Upper lobe of left lung (tissue), 6 donors: Measurements from ENCODE around the gene PRKAA2. TPM values are rescaled to one million over a fixed set of nuclear protein-coding genes. Genes with fewer than 3 reads are reported as not detected.

Experiments
- ATAC-seq, 2 donors: fragments of 200-7000 bp; cut with Tn5 transposase; one replicate each; pipeline ENCODE4 v1.9.1; 2022; ENCODE audit warnings: mild to moderate bottlenecking in 2 of 2, moderate library complexity in 2 of 2; ENCODE audit not compliant: low FRiP score in 2 of 2
- DNase-seq, 2 donors: peaks; one replicate each; pipeline ENCODE4 v3.0.0-alpha.2; 2019 to 2020
- H3K27ac ChIP-seq, 4 donors: fragments of 200-600 bp; sonication (generic); one replicate each; pipeline ENCODE4 v1.5.1; 2016 to 2019
- H3K27me3 ChIP-seq, 4 donors: fragments of 200-600 bp; sonication (generic); one replicate each; pipeline ENCODE4 v1.5.1; 2017 to 2019
- H3K36me3 ChIP-seq, 4 donors: fragments of 200-600 bp; sonication (generic); one replicate each; pipeline ENCODE4 v1.5.1; 2016 to 2019
- H3K4me1 ChIP-seq, 4 donors: fragments of 200-600 bp; sonication (generic); one replicate each; pipeline ENCODE4 v1.5.1; 2018 to 2019
- H3K4me3 ChIP-seq, 4 donors: fragments of 200-600 bp; sonication (generic); one replicate each; pipeline ENCODE4 v1.5.1; 2017 to 2019; ENCODE audit warnings: mild to moderate bottlenecking in 2 of 4, moderate library complexity in 1 of 4
- H3K9me3 ChIP-seq, 4 donors: fragments of 200-600 bp; sonication (generic); one replicate each; pipeline ENCODE4 v1.5.1; 2018 to 2019
- EP300 ChIP-seq, 4 donors: sonication (generic); formaldehyde crosslinking; IDR thresholded peaks; one replicate each; pipeline ENCODE4 v1.5.1; 2017; ENCODE audit warnings: antibody characterized with exemption in 4 of 4, control low read depth in 2 of 4
- POLR2A ChIP-seq, 4 donors: fragments of 450-650 bp; IDR thresholded peaks; one replicate each; pipeline ENCODE4 v1.5.1; 2016 to 2017; ENCODE audit warnings: antibody characterized with exemption in 4 of 4, mild to moderate bottlenecking in 2 of 4
- POLR2AphosphoS5 ChIP-seq, 2 donors: sonication (generic); formaldehyde crosslinking; IDR thresholded peaks; one replicate each; pipeline ENCODE4 v1.5.1; 2017; ENCODE audit warnings: antibody characterized with exemption in 2 of 2
- WGBS, 2 donors: methylation state at CpG; one replicate each; pipeline ENCODE4 v1.1.5; 2017 to 2018; 5-methylcytosine and 5-hydroxymethylcytosine counted together
- small RNA-seq, 4 donors: library from RNA; depleted of rRNA; stranded (forward); fragments of <200 nt; gene quantifications; one replicate each; pipeline ENCODE3, GENCODE V24; 2016
- total RNA-seq, 6 donors: library from RNA; depleted of rRNA in 4 of 6; stranded (reverse); fragments of >200 nt in 4 of 6; gene quantifications; one replicate each; pipeline versions ENCODE4 v1.1.0 to v1.2.1, GENCODE V29; 2016 to 2021
- TF ChIP-seq, protein P1 (sequence below), 6 experiments: fragments of 450-650 bp in 4 of 6; fragments of 200-600 bp in 2 of 6; sonication (generic) in 2 of 6; IDR thresholded peaks; one replicate each; pipeline ENCODE4 v1.5.1; 2016 to 2019; ENCODE audit warnings: antibody characterized with exemption in 6 of 6
- donor health status: DM: no; HTN: no; CAD: no; lungs with moderate emphysema.
- donor health status: DM: no; HTN: yes; CAD: no; lungs with severe emphysema.

Gene PRKAA2
- total RNA-seq, 6 donors from 2014 or later: 0.78 to 8.2 (median 1.6) TPM

DNA sequence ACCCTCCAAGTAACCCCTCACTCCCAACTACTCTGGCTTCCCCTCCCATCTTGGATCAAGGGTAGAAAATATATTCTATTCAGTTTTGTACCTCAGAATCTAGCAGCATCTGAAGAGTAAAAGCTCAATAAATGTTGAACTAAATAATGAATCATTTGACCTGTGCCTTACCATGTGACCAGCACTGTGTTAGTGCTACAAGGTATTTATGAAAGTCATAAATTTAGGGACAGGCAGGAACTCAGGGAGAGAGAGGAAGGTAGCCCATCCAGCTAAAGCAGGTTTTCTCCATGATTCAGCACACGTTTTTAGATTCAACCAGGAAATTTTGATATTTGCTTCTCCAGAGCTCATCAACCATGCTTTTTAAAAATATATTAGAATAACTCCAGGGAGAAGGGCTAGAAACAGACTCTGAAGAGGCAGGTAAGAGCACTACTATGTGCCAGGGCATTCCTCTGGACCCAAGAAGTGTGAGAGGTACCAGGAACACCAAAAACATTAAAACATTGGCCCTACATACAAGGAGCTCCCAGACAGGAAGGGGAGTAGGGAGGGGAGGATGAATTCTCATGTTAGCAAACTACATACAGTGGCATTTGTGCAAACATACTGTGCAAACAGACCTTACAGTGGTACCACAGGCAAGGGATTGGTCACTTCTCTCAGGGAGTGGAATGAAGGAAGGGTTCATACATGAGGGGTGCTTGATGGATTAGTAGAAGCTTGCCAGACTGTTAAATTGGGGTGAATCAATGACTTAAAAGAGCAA lies 109.8 kb downstream of the PRKAA2 start:
- Histone ChIP-seq H3K27me3 (no peaks in the 10 kb centered on the region), H3K27ac (no peak overlapping the region), H3K36me3 (no peaks in the 10 kb centered on the region), H3K4me1 (no peaks in the 10 kb centered on the region), H3K4me3 (no peak overlapping the region), H3K9me3 (no peaks in the 10 kb centered on the region)
- TF ChIP-seq EP300 (IDR thresholded peaks at IDR 0.05): no peak
- TF ChIP-seq POLR2AphosphoS5 (IDR thresholded peaks at IDR 0.05): no peak
- no peak for TF ChIP-seq POLR2A (IDR thresholded peaks at IDR 0.05)
- TF ChIP-seq, protein P1, sequence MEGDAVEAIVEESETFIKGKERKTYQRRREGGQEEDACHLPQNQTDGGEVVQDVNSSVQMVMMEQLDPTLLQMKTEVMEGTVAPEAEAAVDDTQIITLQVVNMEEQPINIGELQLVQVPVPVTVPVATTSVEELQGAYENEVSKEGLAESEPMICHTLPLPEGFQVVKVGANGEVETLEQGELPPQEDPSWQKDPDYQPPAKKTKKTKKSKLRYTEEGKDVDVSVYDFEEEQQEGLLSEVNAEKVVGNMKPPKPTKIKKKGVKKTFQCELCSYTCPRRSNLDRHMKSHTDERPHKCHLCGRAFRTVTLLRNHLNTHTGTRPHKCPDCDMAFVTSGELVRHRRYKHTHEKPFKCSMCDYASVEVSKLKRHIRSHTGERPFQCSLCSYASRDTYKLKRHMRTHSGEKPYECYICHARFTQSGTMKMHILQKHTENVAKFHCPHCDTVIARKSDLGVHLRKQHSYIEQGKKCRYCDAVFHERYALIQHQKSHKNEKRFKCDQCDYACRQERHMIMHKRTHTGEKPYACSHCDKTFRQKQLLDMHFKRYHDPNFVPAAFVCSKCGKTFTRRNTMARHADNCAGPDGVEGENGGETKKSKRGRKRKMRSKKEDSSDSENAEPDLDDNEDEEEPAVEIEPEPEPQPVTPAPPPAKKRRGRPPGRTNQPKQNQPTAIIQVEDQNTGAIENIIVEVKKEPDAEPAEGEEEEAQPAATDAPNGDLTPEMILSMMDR (IDR thresholded peaks at IDR 0.05): no peak
- DNase-seq (no peak), ATAC-seq (no peak)
- WGBS, 2 donors: 31 to 66% methylated on average over 1 of the region's 1 CpG

DNA sequence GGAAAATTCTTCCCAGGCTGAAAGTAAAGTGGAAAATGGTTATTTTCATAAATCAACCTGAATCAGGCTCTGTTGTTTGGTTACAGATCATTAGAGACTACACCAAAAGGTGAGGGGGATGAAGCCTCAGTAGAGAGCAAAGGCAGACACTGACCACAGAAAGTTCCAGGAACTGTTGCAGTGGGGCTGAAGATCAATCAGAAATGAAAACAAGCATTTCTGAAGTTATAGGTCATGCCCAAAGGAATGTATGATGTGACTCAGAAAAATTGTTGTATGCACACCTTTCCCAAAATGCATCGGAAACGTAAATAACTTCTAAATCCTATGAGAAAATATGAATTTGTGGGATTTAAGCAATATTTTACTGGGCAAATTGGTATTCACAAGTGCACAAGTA lies 110.8 kb downstream of the PRKAA2 start:
- no peak overlapping the region for H3K27ac ChIP-seq
- H3K4me1 ChIP-seq: no peaks in the 10 kb centered on the region
- no peak for DNase-seq
- no peaks in the 10 kb centered on the region for H3K9me3 ChIP-seq
- 56 to 94% methylated on average over 2 of the region's 2 CpGs for WGBS, 2 donors
- no peaks in the 10 kb centered on the region for H3K36me3 ChIP-seq
- no peaks in the 10 kb centered on the region for H3K27me3 ChIP-seq
- no peak overlapping the region for H3K4me3 ChIP-seq
- no peak for ATAC-seq
- no peak for TF ChIP-seq EP300 (IDR thresholded peaks at IDR 0.05)
- TF ChIP-seq, protein P1 (IDR thresholded peaks at IDR 0.05): no peak
- no peak for TF ChIP-seq POLR2AphosphoS5 (IDR thresholded peaks at IDR 0.05)
- no peak for TF ChIP-seq POLR2A (IDR thresholded peaks at IDR 0.05)

DNA sequence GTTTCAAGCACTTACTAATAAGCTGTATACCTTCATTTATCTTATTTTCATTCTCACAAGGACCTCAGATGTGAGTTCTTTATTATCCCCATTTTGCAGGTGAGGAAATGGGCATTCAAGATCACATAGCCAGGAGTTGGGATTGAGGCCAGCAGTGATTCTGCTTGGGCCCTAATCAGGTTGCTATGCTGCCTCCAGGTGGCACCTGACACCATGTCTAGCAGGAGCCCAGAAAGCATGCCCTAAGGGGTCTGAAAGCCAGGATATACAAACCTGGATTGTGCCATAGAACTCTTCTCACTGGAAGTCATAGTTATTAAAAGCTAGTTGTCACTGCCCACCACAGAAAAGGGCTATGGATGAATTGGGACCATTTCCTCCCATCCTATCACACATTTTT lies 113.0 kb downstream of the PRKAA2 start:
- Histone ChIP-seq H3K4me3 (no peak overlapping the region), H3K4me1 (no peaks in the 10 kb centered on the region), H3K9me3 (no peaks in the 10 kb centered on the region), H3K27ac (no peak overlapping the region), H3K27me3 (no peaks in the 10 kb centered on the region), H3K36me3 (no peaks in the 10 kb centered on the region)
- no peak for TF ChIP-seq EP300 (IDR thresholded peaks at IDR 0.05)
- TF ChIP-seq POLR2AphosphoS5 (IDR thresholded peaks at IDR 0.05): no peak
- no peak for TF ChIP-seq POLR2A (IDR thresholded peaks at IDR 0.05)
- TF ChIP-seq, protein P1 (IDR thresholded peaks at IDR 0.05): peak in 1 of 6 experiments; percentile 9
- DNase-seq (no peak), ATAC-seq (no peak)

DNA sequence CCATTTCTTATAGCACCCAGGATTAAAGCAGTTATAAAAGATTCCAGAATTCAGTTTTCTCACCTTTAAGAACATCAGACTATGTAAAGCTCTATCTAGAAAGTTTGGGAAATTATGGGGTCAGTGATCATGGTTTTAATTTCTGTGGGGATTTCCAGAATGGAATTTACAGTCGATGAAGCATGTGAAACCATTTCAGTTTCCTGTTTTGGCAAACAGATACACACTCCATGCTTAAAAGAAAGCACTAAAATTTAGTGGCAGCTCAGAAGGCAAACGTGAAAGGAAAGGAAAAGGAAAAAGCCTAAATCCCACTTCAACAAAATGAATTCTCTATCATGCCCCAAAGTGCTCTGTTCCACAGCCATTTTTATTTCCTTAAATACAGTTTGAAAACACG lies 113.7 kb downstream of the PRKAA2 start:
- TF ChIP-seq POLR2AphosphoS5 (IDR thresholded peaks at IDR 0.05): no peak
- no peaks in the 10 kb centered on the region for H3K9me3 ChIP-seq
- H3K27ac ChIP-seq: no peak overlapping the region
- DNase-seq (no peak), ATAC-seq (no peak)
- no peaks in the 10 kb centered on the region for H3K36me3 ChIP-seq
- H3K4me3 ChIP-seq: no peak overlapping the region
- no peaks in the 10 kb centered on the region for H3K27me3 ChIP-seq
- H3K4me1 ChIP-seq: no peaks in the 10 kb centered on the region
- WGBS, 2 donors: 21 to 27% methylated on average over 3 of the region's 3 CpGs

Small RNA genes lying within 50 kb of the gene (small RNA-seq; reads per million reads assigned to genes)
- gene AC099789.1: 0 reads per million in 4 donors

Other genes with a start within 250 kb of the PRKAA2 start
- gene PLPP3, start 65.8 kb upstream of the PRKAA2 start, total RNA-seq: 100 to 1,000 TPM in 1 of 6 donors, 10 to 100 TPM in 5; 30.7 to 117 (median 55.5) TPM
- gene FYB2, start 174.1 kb downstream of the PRKAA2 start, total RNA-seq: 10 to 100 TPM in 2 of 6 donors, 1 to 10 TPM in 4; 1.2 to 43.2 (median 7.2) TPM
- gene C8A, start 209.5 kb downstream of the PRKAA2 start, total RNA-seq: under 1 TPM in 1 of 6 donors, not detected in 5; 0.09 TPM